KG1 (cell line): ENCODE data around the gene CFAP45.
A peak's percentile ranks its signal among the peaks of the same experiment; 100 is the strongest.

Source experiments
- DNase-seq: peaks from one replicate; lab custom pipeline; 2025; lab: John Stamatoyannopoulos, UW

CFAP45 gene

DNA sequence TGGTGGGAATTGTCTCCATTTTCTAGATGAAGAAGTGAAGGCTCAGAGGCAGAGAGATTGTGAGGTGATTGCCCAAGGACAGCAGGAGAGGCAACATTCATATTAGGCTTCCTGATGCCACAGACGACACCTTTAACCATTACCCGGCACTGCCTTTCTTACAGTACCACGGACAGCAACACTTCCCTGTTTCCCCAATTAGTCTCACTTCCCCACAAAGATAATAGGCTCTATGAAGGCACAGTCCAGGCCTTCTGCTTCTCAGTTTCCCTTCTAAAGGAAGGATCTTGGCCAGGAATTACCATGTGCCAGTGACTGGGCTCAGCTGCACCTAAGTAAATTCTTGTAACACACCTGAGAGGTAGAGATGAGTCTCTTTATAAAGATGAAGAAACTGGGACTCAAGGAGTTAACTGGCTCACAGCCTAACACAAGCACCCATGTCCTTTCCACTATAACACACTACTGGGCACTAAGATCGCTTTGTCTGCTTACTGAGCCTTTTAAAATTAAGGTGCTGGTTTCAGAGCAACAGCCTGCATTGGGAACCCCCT is 35.8 kb upstream of the CFAP45 start:
- DNase-seq: no peak

DNA sequence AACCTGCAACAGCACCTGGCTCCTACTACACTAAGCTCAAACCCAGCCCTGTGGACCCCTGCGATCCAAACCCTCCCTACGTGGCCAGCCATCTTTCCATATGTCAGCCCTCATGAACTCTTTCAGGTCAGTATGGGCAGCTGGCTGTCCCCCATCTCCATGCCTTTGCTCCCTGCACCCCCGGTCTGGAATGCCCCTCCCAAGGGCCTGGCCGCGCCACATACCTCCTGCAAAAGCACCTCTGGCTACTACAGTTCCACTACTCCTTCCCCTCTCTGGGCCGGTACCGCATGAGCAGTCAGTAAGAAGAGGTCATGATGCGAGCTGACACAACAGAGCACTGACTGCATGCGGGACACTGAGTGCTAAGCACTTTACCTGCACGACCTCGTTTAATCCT is 35.3 kb upstream of the CFAP45 start:
- no peak for DNase-seq

DNA sequence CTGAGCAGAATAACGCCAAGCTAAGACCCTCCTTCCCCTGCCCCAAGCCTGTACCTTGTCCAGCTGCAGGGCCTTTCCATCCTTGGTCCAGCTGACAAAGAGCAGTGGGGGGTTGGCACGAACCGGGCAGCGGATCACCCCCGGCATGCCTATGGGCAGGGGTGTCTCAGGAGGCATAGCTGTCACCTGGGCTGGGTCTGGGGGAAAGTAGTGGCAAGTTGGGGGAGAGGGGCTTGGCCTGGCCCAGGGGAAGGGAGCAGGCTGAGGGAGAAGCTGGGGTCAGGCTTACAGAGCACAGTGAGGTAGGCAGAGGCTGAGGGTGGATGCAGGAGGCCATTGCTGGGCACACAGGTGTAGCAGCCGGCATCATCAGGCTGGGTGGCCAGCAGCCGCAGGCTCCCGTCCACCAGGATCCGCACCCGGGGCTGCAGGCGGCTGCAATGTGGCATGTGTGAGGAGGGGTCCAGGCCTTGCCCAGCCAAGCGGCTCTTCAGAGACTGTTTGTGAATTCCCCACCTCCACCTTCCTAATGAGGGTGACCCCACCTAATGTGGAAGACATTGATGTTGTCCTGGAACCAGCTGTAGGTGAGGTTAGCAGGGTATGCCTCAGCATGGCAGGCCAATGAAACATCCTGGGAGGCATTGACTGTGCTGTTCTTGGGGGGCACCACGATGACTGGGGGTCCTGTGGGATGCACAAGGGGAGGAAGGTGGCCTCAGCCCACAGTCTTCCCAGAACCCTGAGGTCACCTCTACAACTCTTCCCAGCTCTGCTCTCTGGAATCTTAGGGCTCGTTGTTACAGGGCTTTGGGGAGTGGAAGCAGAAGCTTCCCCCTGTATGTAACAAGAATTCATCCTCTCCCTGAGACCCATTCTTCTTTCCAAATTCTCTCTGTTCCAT is 34.4 kb upstream of the CFAP45 start:
- no peak for DNase-seq

DNA sequence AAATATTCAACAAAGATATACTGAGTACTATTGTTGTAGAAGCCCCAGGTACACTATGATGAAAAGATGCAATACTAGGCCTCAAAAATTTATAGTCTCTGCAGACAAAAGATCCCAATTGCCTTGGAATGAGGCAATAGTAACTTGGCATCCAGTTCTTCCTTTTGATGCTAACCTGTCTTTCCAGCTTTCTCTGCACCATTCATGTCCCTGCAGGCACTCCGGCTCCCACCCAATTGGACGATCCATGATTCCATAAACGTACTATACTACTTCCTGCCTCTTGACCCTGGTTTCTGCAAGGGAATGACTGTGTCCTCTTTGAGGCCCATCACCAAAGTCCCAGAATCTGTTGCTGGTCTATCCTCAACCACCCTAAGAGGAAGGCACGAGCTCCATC is 33.4 kb upstream of the CFAP45 start:
- DNase-seq: no peak

GRCh38 chr1:159932296-159933285 is 32.6 kb upstream of the CFAP45 start:
- DNase-seq: no peak

- DNase-seq: no peak
These were observed 31.8 kb upstream of the CFAP45 start for GRCh38 chr1:159931795-159932173.

DNA sequence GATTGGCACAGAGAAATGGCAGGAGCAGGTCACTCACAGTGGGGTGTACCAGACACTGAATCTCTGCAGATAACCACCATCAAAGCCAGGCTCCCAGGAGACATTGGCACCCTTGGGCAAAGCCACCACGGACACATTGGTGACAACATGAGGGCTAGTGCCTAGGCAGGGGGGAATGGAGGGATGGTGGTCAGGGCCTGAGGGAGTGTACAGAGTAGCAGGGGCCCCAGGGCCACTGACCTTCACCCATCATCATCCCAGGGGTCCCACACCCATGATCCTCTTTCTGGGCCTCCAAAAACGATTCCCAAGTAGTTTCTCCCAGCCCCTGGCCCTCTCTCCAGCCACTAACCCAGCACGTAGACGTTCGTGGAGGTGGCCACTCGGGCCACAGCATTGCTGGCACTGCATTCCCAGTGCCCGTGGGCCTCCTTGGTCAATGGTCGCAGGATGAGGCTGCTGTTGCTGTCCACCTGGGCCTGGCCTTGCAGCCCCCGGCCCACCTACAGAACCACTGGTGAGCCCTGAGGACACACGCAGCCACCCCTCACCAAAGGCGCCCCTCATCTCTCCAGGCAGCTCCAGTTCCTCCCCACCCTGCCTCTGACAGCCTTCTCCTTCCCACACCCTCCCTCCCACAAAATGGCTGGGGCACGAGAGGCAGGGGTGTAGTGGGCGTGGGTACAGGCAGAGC is 31.3 kb upstream of the CFAP45 start:
- DNase-seq: no peak

GRCh38 chr1:159930634-159931033 is 30.7 kb upstream of the CFAP45 start:
- DNase-seq: no peak

DNA sequence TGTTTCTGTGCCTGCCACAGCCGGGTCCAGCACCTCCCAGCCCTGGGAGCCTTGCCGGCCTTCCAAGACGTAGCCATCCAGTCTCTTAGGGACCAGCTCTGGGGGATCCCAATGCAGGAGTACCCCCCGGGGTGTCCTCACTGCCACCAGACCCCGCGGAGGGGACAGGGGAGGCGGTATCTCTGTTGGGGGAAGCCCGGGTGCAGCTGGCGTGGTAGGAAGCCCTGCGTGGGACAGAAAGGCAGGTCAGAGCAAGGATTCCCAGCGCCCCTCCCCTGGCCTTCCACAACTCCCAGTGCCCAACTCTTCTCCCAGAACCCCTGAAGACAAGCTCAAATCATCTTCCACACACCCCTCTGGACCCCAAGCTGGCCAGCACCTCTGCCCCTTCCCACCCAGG is 30.3 kb upstream of the CFAP45 start:
- no peak for DNase-seq

DNA sequence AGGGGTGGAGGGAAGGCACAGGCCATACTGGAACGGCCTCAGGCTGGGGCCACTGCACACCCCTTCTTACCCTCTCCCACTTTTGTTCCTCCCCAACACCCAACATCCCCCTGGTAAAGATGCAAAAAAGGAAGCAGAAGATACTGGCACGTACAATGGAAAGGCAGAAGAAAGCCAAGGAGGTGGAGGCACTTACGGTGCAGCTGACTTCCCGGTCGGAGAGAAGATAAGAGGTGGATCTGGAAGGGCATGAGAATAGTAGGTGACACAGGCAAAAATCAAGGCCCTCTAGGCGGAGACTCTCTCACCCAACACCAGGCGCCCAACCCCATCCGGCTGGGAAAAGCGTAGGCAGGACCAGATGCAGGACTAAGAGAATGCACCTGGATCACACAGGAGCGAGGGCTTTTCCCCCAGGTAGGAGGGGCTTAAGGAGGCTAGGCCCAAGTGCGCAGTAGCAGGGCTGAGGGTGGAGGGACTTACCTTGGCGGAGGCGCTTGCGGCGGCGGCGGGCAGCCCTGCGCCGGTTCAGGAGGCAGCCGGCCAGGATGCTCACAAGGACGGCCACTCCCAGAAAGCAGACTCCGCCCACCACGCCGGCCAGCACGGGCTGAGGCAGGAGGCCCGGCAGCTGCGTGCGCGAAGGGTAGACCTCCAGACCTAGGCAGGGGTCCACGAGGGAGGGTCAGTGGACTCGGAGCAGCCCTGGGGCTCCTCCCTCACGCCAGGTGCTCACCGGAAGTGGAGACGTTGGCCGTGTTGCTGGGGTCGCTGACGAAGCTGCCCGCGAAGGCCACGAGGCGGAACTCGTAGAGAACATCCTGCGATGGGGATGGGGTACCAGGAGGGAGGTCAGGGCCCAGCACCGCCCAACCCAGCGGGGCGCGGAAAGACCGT is 29.4 kb upstream of the CFAP45 start:
- no peak for DNase-seq

DNA sequence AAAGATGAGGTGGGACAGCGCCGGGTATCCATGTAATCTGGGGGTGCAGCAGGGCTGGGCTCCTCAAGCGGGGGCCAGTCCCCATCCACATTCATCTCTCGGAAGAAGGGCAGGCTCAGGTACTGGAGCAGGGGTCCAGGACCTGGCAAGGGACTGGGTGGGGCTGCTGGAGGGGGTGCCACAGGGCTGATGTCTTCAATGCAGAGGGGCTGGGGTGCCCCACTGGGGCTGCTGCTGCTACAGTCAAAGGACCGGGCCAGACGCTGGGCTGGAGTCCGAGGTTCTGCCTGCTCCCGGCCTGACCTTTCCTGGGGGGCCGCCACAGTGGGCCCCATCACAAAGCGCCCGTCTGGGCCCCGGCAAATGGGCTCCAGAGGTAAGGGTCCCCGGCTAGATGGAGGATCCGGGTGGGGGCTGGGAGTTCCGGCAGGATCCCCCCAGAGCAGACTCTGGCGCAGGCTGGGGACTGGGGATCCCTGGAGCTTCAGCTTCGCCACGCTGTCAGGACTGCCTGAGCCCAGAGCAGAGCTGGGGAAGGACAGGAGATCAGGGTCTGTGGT is 28.6 kb upstream of the CFAP45 start:
- DNase-seq: no peak

DNA sequence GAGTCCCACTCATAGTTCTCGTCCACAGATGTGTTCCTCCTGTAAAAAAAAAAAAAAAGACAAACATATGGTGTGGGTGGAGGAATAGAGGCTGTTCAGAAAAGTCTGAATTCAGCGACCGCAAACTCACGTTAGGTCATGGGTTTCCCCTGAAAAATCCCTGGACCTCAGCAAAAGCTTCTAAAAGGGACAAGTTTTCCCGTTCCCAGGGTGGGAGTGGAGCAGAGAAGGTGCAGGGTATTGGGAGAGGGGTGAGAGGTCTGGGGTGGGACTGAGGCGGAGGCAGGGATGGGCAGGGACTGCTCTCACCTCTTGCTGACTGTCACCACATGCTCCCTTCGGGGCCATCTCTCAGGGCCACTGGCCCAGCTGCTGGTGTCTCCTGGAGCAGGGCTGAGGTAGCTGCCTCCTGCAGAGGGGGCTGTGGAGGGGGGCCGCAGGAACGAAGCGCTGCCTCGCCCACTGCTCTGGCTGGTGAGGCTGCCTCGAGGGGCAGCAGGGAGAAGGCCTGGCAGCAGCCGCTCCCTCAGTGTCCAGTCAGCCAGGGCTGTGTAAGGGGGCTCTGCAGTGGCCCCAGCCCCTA is 28.0 kb upstream of the CFAP45 start:
- no peak for DNase-seq

- DNase-seq: no peak
These were observed 27.4 kb upstream of the CFAP45 start for GRCh38 chr1:159927211-159927848.

- DNase-seq: no peak
These were observed 25.7 kb upstream of the CFAP45 start for GRCh38 chr1:159925719-159926078.

DNA sequence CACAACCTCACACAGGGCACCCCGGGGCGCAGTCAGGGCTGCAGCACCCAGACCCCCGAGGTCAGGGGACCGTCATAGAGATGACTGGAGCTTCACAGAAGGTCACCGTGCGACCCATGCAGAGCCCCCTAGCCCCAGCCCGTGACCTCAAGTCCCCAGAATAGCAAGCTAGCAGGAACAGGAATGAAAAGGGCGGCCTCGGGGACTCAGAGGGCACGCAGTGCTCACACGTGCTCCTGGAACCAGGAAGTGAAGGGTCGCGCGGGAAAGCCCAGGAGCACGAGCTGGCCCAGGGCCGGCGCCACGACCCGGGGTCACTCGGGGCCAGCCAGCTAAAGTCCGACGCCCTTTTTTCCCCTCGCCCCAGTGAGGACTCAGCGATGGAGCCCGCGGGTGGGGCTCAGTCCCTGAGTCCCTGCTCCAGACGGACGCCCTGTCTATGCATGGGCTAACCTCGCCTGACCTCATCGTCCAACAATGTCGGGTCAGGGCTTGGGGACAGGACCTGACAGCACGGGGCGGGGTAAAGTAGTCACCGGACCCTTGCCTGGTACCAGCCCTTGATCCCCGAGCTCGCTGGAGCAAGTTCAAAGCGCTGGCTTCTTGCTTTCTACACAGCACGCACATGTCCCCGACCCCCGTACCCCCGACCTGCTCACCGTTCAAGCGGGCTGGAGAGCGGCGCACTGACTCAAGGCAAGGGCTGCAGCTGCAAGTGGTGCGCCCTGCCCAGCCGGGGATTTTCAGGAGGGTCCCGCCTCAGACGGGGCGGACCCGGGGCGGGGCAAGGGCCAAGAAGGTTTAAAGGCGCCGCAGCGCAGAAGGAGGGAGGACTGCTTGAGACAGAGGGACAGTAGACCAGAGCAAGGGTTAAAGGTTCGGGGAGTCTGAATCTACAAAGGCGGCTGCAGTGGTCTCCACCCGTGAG is 25.1 kb upstream of the CFAP45 start, which contains the start of gene TAGLN2:
TSS of gene TAGLN2 (minus strand) at position 717 of the 928 bp plus-strand sequence. CDS start 4,998 bp downstream, outside the sequence.
- DNase-seq: peak; percentile 69

DNA sequence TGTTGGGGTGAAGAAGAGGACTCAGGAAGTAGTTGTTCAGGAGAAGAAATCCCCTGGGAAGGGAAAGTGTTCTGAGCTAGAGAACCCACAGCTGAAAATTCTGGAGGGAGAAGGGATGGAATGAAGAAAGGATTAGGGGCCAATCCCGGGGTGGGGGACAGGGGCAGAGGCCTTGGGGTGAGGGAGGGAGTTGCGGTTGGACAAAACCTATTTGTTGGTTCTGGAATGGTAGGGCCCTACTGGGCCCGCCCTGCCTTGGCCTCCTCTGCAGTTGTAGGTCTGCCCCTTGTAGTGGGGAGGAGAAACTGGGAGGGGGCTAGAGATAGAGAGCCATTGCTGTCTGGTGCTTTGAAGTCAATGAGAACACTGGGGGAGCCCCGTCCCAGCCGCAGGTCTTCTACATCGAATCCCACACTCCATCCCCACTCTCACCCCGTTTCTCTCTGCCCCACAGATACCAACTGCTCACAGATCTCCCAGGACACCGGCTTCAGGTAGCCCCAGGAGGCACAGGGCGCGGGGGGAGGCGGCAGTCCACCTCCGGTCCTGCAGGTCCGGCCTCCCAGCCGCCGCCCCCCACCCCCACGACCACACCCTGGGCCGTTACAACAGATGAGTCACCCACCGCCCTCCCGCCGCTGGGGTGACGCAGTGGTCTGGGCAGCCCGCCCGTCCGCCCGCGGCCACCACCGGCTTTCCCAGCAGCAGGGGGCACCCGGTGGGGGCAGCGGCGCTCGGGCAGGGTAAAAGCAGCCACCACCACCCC is 24.2 kb upstream of the CFAP45 start:
- no peak for DNase-seq

- no peak for DNase-seq
These were observed 23.4 kb upstream of the CFAP45 start for GRCh38 chr1:159923203-159924024.
